Measurements from ENCODE around the gene PAX5. TPM values are rescaled to one million over a fixed set of nuclear protein-coding genes. Genes with fewer than 3 reads are reported as not detected.
"Not testable (repeated sequence)": the region's sequence is repeated elsewhere in the genome, so short reads cannot be mapped to it uniquely, and the experiment has no call there.

Gene PAX5
- total RNA-seq, 1 donor from 2014 or later = not detected

- DNase-seq = no peak
Measured at GRCh38 chr9:36877239-36877638, 156.8 kb downstream of the PAX5 start.

- DNase-seq = no peak
Measured at GRCh38 chr9:36876056-36876455, 158.0 kb downstream of the PAX5 start.

- DNase-seq = no peak
Measured at GRCh38 chr9:36874921-36875320, 159.1 kb downstream of the PAX5 start.

GRCh38 chr9:36874261-36874660 is 159.8 kb downstream of the PAX5 start:
- DNase-seq = no peak

GRCh38 chr9:36873247-36873875 is 160.7 kb downstream of the PAX5 start:
- DNase-seq = no peak

- DNase-seq = no peak
Measured at GRCh38 chr9:36872641-36873040, 161.4 kb downstream of the PAX5 start.

GRCh38 chr9:36871606-36872005 is 162.5 kb downstream of the PAX5 start:
- DNase-seq = no peak

- no peak for DNase-seq
Measured at GRCh38 chr9:36870960-36871359, 163.1 kb downstream of the PAX5 start.

- not testable (repeated sequence) for DNase-seq
Measured at GRCh38 chr9:36869605-36870004, 164.5 kb downstream of the PAX5 start.

- no peak for DNase-seq
Measured at GRCh38 chr9:36868586-36869282, 165.3 kb downstream of the PAX5 start.

- DNase-seq = no peak
Measured at GRCh38 chr9:36867672-36868471, 166.2 kb downstream of the PAX5 start.

GRCh38 chr9:36867241-36867640 is 166.8 kb downstream of the PAX5 start:
- DNase-seq = no peak

GRCh38 chr9:36866840-36867239 is 167.2 kb downstream of the PAX5 start:
- no peak for DNase-seq

- no peak for DNase-seq
Measured at GRCh38 chr9:36865731-36866635, 168.1 kb downstream of the PAX5 start.

- DNase-seq = no peak
Measured at GRCh38 chr9:36864491-36865410, 169.3 kb downstream of the PAX5 start.

GRCh38 chr9:36862206-36863145 is 171.6 kb downstream of the PAX5 start:
- no peak for DNase-seq

GRCh38 chr9:36861528-36862205 is 172.4 kb downstream of the PAX5 start:
- no peak for DNase-seq

- DNase-seq = no peak
Measured at GRCh38 chr9:36858805-36859375, 175.2 kb downstream of the PAX5 start.

Measured in occipital lobe (tissue), 2 donors.